K562 (cell line): ENCODE results near the gene FBXO48. TPM values are rescaled to one million over a fixed set of nuclear protein-coding genes. Genes with fewer than 3 reads are reported as not detected.

Experiments
- ATAC-seq: fragments of 200-7000 bp; cut with Tn5 transposase; 3 replicates; pipeline ENCODE4 v1.9.1; 2020; ENCODE audit warnings: moderate library complexity
- BruUV-seq: library from RNA; stranded (reverse); fragments of 400-500 nt; replicated peaks from 2 replicates; lab custom pipeline; 2021; lab: Mats Ljungman, UMichigan
- CTCF ChIA-PET: fragments of 300-600 bp; formaldehyde crosslinking; extraction: SDS; loops from one replicate; lab custom pipeline; 2021; ENCODE audit warnings: low intra/inter-chr PET ratio; lab: Yijun Ruan, JAX
- POLR2A ChIA-PET: fragments of 300-600, 350-650 bp; sonication (Branson Sonifier 250); formaldehyde crosslinking; extraction: SDS; loops from one replicate; lab custom pipeline; 2021; ENCODE audit warnings: antibody characterized with exemption, inconsistent platforms; lab: Yijun Ruan, JAX
- DNase-seq, 4 experiments: peaks; one replicate each; pipeline versions ENCODE4 v3.0.0 to v3.0.0-alpha.2; 2011 to 2018; ENCODE audit warnings: low spot score in 3 of 4, mixed read lengths in 3 of 4; ENCODE audit errors: extremely low read depth in 1 of 4
- FAIRE-seq: peaks from 2 replicates; lab custom pipeline; 2011; peaks lifted over from hg19 to GRCh38; lab: Jason Lieb, UNC
- H2AFZ ChIP-seq: 2 replicates; pipeline ENCODE4 v1.6.0; 2011; ENCODE audit warnings: low read depth, low read length, control low read depth, inconsistent platforms
- H3K27ac ChIP-seq: fragments of 200-600 bp; 3 replicates; pipeline ENCODE4 v1.8.0; 2011; ENCODE audit warnings: low read depth, mild to moderate bottlenecking, control low read depth, inconsistent platforms, low read length, moderate library complexity, mixed read lengths; ENCODE audit errors: extremely low read depth
- H3K27me3 ChIP-seq, 2 experiments: fragments of 300-600 bp in 1 of 2; 2 replicates in 1 of 2; 3 replicates in 1 of 2; pipeline versions ENCODE4 v1.6.0 to v1.8.0; 2011; ENCODE audit warnings: inconsistent platforms in 2 of 2, low read length in 2 of 2, mild to moderate bottlenecking in 1 of 2, mixed read lengths in 1 of 2, moderate library complexity in 1 of 2; ENCODE audit not compliant: control insufficient read depth in 2 of 2, insufficient read depth in 2 of 2
- H3K36me3 ChIP-seq: fragments of 300-600 bp; 3 replicates; pipeline ENCODE4 v1.8.0; 2011; ENCODE audit warnings: mild to moderate bottlenecking, low read length, inconsistent platforms; ENCODE audit not compliant: control insufficient read depth, insufficient read depth
- H3K4me1 ChIP-seq, 2 experiments: fragments of 200-600 bp in 1 of 2; replicated peaks in 1 of 2; 2 replicates in 1 of 2; 3 replicates in 1 of 2; pipeline versions ENCODE4 v1.5.1 to v1.8.0; 2011; ENCODE audit warnings: inconsistent platforms in 2 of 2, low read length in 2 of 2, mild to moderate bottlenecking in 1 of 2, mixed read lengths in 1 of 2, moderate library complexity in 1 of 2; ENCODE audit not compliant: control insufficient read depth in 2 of 2, insufficient read depth in 2 of 2
- H3K4me2 ChIP-seq: 2 replicates; pipeline ENCODE4 v1.6.1; 2011; ENCODE audit warnings: low read length, control low read depth, inconsistent platforms, mixed read lengths; ENCODE audit not compliant: insufficient read depth
- H3K4me3 ChIP-seq: fragments of 200-600 bp; sonication (generic), shearing (Covaris generic); 2 replicates; pipeline ENCODE4 v1.5.1; 2016; ENCODE audit warnings: control low read depth, inconsistent platforms
- H3K79me2 ChIP-seq: fragments of 200-600 bp; 3 replicates; pipeline ENCODE4 v1.8.0; 2011; ENCODE audit warnings: low read length, inconsistent platforms; ENCODE audit not compliant: control insufficient read depth, insufficient read depth
- H3K9ac ChIP-seq, 2 experiments: 2 replicates each; pipeline versions ENCODE4 v1.6.0 to v1.6.1; 2011; ENCODE audit warnings: low read depth in 2 of 2, low read length in 2 of 2, control low read depth in 1 of 2, inconsistent platforms in 1 of 2, mild to moderate bottlenecking in 1 of 2, mixed read lengths in 1 of 2; ENCODE audit not compliant: insufficient read depth in 1 of 2
- H3K9me1 ChIP-seq: one replicate; pipeline ENCODE4 v1.6.0; 2011; ENCODE audit warnings: inconsistent platforms, mild to moderate bottlenecking, low read length, moderate library complexity; ENCODE audit not compliant: control insufficient read depth, insufficient read depth
- H3K9me3 ChIP-seq: replicated peaks from 2 replicates; pipeline ENCODE4 v1.5.1; 2011; ENCODE audit warnings: low read depth, low read length, inconsistent platforms; ENCODE audit not compliant: control insufficient read depth, insufficient read depth
- H4K20me1 ChIP-seq: replicated peaks from 2 replicates; pipeline ENCODE4 v1.6.1; 2011; ENCODE audit warnings: low read length, inconsistent platforms, mixed read lengths; ENCODE audit not compliant: control insufficient read depth, insufficient read depth
- EP400 ChIP-seq: fragments of 450-650 bp; IDR thresholded peaks from 2 replicates; pipeline ENCODE4 v1.6.1; 2017; ENCODE audit warnings: antibody characterized with exemption, mild to moderate bottlenecking, moderate library complexity
- ERF ChIP-seq: fragments of 450-650 bp; formaldehyde crosslinking; IDR thresholded peaks from 2 replicates; pipeline ENCODE4 v1.4.0; 2020; ENCODE audit warnings: mild to moderate bottlenecking, mixed read lengths
- MEIS2 ChIP-seq: fragments of 450-650 bp; IDR thresholded peaks from 2 replicates; pipeline ENCODE4 v1.6.1; 2014; ENCODE audit warnings: mild to moderate bottlenecking; ENCODE audit not compliant: partially characterized antibody
- PYGO2 ChIP-seq: fragments of 450-650 bp; IDR thresholded peaks from 2 replicates; pipeline ENCODE4 v1.6.1; 2016; ENCODE audit warnings: mild to moderate bottlenecking, missing genetic modification characterization, moderate library complexity, missing compliant biosample characterization
- ZBTB8A ChIP-seq: fragments of 450-650 bp; IDR thresholded peaks from 2 replicates; pipeline ENCODE4 v1.6.1; 2018; ENCODE audit warnings: mild to moderate bottlenecking, moderate library complexity; ENCODE audit not compliant: partially characterized antibody
- WGBS: fragments of 100-300 bp; shearing (Covaris generic); methylation state at CpG from one replicate; pipeline ENCODE4 v1.1.6; 2016; ENCODE audit warnings: low coverage, mixed read lengths; ENCODE audit not compliant: insufficient coverage; ENCODE audit errors: missing lambda C conversion rate; 5-methylcytosine and 5-hydroxymethylcytosine counted together
- in situ Hi-C: fragments of 300-500 bp; cut with MboI; formaldehyde crosslinking; loops from 4 replicates; pipeline ENCODE4 v1.15.0; 2018; ENCODE audit warnings: inconsistent platforms, mixed read lengths
- intact Hi-C: fragments of 100-400 bp; cut with micrococcal nuclease; formaldehyde crosslinking; loops from 2 replicates; pipeline ENCODE4 v1.14.2; 2022
- polyA plus RNA-seq, 8 experiments: library from polyadenylated mRNA; depleted of rRNA in 4 of 8; stranded (reverse) in 5 of 8; unstranded in 3 of 8; fragments of >200 nt; fragmentation: Nextera tagmentation in 2 of 8; fragmentation: Illumina TruSeq in 1 of 8; extraction: Ambion mirVana in 2 of 8; extraction: Trizol in 1 of 8; gene quantifications; 2 replicates each; pipeline versions ENCODE4 v1.2.1 to v1.2.3, GENCODE V29; 2011 to 2014; ENCODE audit warnings: inconsistent platforms in 1 of 8, missing spikeins in 1 of 8
- total RNA-seq, 7 experiments: library from RNA; depleted of rRNA in 6 of 7; stranded (reverse); fragments of >200 nt in 6 of 7; fragmentation: Illumina TruSeq in 2 of 7; extraction: Trizol in 2 of 7; gene quantifications; 2 replicates each; pipeline versions ENCODE4 v1.2.1 to v1.2.3, GENCODE V29; 2011 to 2021; ENCODE audit warnings: low replicate concordance in 1 of 7
- TF ChIP-seq, protein P1 (sequence below), 2 experiments: fragments of 450-650 bp in 1 of 2; IDR thresholded peaks; 2 replicates each; pipeline ENCODE4 v1.6.1; 2011 to 2017; ENCODE audit warnings: low read depth in 2 of 2, antibody characterized with exemption in 1 of 2, borderline replicate concordance in 1 of 2, low read length in 1 of 2, mild to moderate bottlenecking in 1 of 2, mixed read lengths in 1 of 2; ENCODE audit not compliant: control insufficient read depth in 1 of 2
- TF ChIP-seq, protein P2 (sequence below): fragments of 250-450 bp; sonication (Bioruptor Pico); IDR thresholded peaks from 2 replicates; pipeline ENCODE4 v1.8.0; 2022; ENCODE audit warnings: inconsistent platforms, mild to moderate bottlenecking, moderate library complexity, borderline replicate concordance
- TF ChIP-seq, protein P3 (sequence below): fragments of 450-650 bp; formaldehyde crosslinking; IDR thresholded peaks from 2 replicates; pipeline ENCODE4 v1.4.0; 2020; ENCODE audit warnings: mild to moderate bottlenecking, mixed read lengths
- TF ChIP-seq, protein P4 (sequence below): fragments of 250-450 bp; sonication (Bioruptor Pico); IDR thresholded peaks from 2 replicates; pipeline ENCODE4 v1.8.0; 2021; ENCODE audit warnings: moderate library complexity, mild to moderate bottlenecking, inconsistent platforms

The FBXO48 gene
- total and polyA plus RNA-seq, 9 of the 15 experiments (the other 6 are each of a cell fraction or from before 2014, with no cell fraction given) = 0.36 to 1.8 (median 0.73) TPM

DNA sequence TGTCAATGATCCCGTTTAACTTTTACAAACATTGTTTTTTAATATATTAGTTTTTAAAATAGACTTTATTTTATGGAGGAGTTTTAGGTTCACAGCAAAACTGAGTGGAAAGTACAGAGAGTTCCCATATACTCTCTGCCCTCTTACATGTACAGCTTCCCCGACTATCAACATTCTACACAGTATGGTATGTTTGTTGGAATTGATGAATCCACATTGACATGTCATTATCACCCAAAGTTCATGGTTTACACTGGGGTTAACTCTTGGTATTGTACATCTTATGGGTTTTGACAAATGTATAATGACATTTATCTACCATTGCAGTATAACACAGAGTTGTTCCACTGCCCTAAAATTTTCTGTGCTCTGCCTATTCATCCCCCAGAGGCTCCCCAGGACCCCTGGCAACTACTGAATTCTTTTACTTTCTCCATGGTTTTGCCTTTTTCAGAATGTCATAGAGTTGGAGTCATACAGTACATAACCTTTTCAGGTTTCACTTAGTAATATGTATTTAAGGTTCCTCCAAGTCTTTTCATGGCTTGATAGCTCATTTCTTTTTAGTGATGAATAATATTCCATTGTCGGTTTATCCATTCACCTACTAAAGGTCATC lies 5.8 kb upstream of the FBXO48 start (continued):
- no peak for TF ChIP-seq EP400

DNA sequence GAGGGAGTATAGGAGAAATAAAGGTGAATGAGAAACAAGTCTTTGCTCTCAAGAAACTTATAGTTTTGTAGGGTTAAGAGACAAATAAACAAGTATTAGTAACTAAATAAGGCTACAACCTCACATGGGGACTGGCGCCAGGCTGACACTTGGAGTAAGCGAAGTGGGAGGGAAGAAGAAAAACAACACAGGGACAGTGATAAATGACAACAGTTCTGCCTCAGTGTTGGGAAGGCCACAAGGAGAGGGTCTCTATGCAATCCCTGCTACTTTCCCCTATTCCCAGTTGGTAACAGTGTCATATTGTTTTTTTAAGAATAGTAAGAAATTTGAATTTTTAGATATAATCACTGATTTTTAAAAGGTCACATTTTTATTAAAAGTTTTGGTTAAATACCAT lies 4.3 kb upstream of the FBXO48 start:
- Histone ChIP-seq H3K36me3 (no peaks in the 10 kb centered on the region), H4K20me1 (no peaks in the 10 kb centered on the region), H3K27ac (no peak overlapping the region), H3K4me2 (no peak overlapping the region), H3K9me3 (no peaks in the 10 kb centered on the region), H3K9ac (no peak overlapping the region), H3K9me1 (no peaks in the 10 kb centered on the region), H3K4me3 (no peak overlapping the region), H2AFZ (no peak overlapping the region), H3K4me1 (peaks cover 8 to 17% of the 10 kb centered on the region in 2 experiments; a peak in 3 of 5 replicates), H3K27me3 (no peaks in the 10 kb centered on the region), H3K79me2 (peaks cover 3% of the 10 kb centered on the region; the same call in 2 of the 3 replicates)
- 73% methylated on average over 2 of the region's 2 CpGs for WGBS
- FAIRE-seq (no peak), ATAC-seq (no peak), DNase-seq (no peak)
- ChIA-PET CTCF (no interaction called here), POLR2A (interaction anchor here (0.9 to 1.1 kb wide), 2 partner anchors 16 to 374 kb away, joined by 3 to 5 read pairs; no protein-coding TSS in a partner anchor)
- intact Hi-C loops (no loop called here), in situ Hi-C loops (loop anchor here (5.0 kb wide), 1 partner anchor 446 kb away; no protein-coding TSS in a partner anchor)
- no TSS peak for BruUV-seq
- TF ChIP-seq ERF (CRISPR knock-in tag) (no peak), MEIS2 (peak; percentile 57), PYGO2 (tag) (no peak), ZBTB8A (no peak)
- TF ChIP-seq, protein P1, sequence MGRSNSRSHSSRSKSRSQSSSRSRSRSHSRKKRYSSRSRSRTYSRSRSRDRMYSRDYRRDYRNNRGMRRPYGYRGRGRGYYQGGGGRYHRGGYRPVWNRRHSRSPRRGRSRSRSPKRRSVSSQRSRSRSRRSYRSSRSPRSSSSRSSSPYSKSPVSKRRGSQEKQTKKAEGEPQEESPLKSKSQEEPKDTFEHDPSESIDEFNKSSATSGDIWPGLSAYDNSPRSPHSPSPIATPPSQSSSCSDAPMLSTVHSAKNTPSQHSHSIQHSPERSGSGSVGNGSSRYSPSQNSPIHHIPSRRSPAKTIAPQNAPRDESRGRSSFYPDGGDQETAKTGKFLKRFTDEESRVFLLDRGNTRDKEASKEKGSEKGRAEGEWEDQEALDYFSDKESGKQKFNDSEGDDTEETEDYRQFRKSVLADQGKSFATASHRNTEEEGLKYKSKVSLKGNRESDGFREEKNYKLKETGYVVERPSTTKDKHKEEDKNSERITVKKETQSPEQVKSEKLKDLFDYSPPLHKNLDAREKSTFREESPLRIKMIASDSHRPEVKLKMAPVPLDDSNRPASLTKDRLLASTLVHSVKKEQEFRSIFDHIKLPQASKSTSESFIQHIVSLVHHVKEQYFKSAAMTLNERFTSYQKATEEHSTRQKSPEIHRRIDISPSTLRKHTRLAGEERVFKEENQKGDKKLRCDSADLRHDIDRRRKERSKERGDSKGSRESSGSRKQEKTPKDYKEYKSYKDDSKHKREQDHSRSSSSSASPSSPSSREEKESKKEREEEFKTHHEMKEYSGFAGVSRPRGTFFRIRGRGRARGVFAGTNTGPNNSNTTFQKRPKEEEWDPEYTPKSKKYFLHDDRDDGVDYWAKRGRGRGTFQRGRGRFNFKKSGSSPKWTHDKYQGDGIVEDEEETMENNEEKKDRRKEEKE (IDR thresholded peaks at IDR 0.05; ENCODE audit: borderline replicate concordance in 1 of 2, control insufficient read depth in 1 of 2, low read depth in 2 of 2, low read length in 1 of 2) = no peak
- TF ChIP-seq, protein P2, sequence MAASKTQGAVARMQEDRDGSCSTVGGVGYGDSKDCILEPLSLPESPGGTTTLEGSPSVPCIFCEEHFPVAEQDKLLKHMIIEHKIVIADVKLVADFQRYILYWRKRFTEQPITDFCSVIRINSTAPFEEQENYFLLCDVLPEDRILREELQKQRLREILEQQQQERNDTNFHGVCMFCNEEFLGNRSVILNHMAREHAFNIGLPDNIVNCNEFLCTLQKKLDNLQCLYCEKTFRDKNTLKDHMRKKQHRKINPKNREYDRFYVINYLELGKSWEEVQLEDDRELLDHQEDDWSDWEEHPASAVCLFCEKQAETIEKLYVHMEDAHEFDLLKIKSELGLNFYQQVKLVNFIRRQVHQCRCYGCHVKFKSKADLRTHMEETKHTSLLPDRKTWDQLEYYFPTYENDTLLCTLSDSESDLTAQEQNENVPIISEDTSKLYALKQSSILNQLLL (CRISPR knock-in tag) = no peak
- TF ChIP-seq, protein P3, sequence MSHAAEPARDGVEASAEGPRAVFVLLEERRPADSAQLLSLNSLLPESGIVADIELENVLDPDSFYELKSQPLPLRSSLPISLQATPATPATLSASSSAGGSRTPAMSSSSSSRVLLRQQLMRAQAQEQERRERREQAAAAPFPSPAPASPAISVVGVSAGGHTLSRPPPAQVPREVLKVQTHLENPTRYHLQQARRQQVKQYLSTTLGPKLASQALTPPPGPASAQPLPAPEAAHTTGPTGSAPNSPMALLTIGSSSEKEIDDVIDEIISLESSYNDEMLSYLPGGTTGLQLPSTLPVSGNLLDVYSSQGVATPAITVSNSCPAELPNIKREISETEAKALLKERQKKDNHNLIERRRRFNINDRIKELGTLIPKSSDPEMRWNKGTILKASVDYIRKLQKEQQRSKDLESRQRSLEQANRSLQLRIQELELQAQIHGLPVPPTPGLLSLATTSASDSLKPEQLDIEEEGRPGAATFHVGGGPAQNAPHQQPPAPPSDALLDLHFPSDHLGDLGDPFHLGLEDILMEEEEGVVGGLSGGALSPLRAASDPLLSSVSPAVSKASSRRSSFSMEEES (CRISPR knock-in tag) = no peak
- TF ChIP-seq, protein P4, sequence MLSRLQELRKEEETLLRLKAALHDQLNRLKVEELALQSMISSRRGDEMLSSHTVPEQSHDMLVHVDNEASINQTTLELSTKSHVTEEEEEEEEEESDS (CRISPR knock-in tag) = no peak
